ENCODE results near the gene MAP3K4. TPM values are rescaled to one million over a fixed set of nuclear protein-coding genes. Genes with fewer than 3 reads are reported as not detected.

Gene MAP3K4
- total RNA-seq, 3 donors from 2014 or later, result 32.8 to 58.3 (median 34.7) TPM

DNA sequence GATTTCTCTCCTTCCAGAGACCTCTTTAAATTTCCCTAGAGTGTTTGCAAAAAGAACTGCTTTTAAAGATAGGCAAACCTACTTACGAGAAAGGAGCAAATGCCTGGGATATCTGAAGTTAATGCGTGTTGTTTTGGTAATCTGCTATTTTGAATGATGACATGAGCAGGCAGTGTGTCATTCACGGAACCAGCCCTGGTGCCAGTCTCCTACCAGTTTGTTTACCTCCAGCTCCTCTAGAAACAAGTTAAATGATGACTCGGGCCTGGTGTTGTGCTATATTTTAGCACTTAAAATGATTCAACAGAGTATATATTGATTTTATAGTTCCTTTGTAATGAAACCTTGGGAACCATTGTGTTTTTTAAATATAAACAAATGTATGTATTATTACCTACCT is 41.1 kb upstream of the MAP3K4 start:
- H3K4me1 ChIP-seq (ENCODE audit: low read depth), result no peaks in the 10 kb centered on the region
- no peak for DNase-seq
- H3K9me3 ChIP-seq, result no peaks in the 10 kb centered on the region
- TF ChIP-seq CTCF (IDR thresholded peaks at IDR 0.05), result no peak
- intact Hi-C loops (cut with DNase I, micrococcal nuclease), result no loop called here
- no peaks in the 10 kb centered on the region for H3K36me3 ChIP-seq (ENCODE audit: low read depth)
- H3K4me3 ChIP-seq, result no peak overlapping the region
- no peak for ATAC-seq

- no peak for DNase-seq
- no peak for ATAC-seq
- H3K4me1 ChIP-seq (ENCODE audit: low read depth), result no peaks in the 10 kb centered on the region
- no peaks in the 10 kb centered on the region for H3K9me3 ChIP-seq
- H3K36me3 ChIP-seq (ENCODE audit: low read depth), result no peaks in the 10 kb centered on the region
- H3K4me3 ChIP-seq, result no peak overlapping the region
- no peak for TF ChIP-seq CTCF (IDR thresholded peaks at IDR 0.05)
- intact Hi-C loops (cut with DNase I, micrococcal nuclease), result no loop called here
Measured at GRCh38 chr6:160951187-160952030, 40.2 kb upstream of the MAP3K4 start.

DNA sequence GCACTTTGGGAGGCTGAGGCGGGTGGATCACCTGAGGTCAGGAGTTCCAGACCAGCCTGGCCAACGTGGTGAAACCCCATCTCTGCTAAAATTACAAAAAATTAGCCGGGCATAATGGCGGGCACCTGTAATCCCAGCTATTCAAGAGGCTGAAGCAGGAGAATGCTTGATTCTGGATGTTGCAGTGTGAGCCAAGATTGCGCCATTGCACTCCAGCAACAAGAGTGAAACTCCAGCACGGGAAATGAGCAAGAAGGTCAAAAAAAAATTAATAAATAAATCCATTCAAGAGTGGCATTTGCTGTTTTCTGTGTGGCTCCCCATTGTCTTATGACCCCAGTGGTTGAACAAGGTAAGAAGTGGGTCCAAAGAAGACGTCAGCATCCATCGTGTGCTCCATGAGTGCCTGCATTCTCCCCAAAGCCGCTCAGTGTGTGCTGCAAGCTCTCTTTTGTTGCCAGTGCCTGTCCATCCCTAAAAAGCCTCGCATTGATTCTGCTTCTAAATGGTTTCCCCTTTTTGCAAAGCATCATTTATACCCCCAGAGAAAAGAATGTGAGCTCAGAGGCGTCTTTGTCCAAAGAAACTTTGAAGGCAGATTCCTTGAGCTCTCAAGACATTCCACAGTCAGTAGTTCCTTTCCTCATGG is 38.8 kb upstream of the MAP3K4 start:
- H3K36me3 ChIP-seq (ENCODE audit: low read depth), result no peaks in the 10 kb centered on the region
- no peaks in the 10 kb centered on the region for H3K9me3 ChIP-seq
- no peak for DNase-seq
- TF ChIP-seq CTCF (IDR thresholded peaks at IDR 0.05), result no peak
- ATAC-seq, result no peak
- H3K4me3 ChIP-seq, result no peak overlapping the region
- intact Hi-C loops (cut with DNase I, micrococcal nuclease), result no loop called here
- H3K4me1 ChIP-seq (ENCODE audit: low read depth), result no peaks in the 10 kb centered on the region

DNA sequence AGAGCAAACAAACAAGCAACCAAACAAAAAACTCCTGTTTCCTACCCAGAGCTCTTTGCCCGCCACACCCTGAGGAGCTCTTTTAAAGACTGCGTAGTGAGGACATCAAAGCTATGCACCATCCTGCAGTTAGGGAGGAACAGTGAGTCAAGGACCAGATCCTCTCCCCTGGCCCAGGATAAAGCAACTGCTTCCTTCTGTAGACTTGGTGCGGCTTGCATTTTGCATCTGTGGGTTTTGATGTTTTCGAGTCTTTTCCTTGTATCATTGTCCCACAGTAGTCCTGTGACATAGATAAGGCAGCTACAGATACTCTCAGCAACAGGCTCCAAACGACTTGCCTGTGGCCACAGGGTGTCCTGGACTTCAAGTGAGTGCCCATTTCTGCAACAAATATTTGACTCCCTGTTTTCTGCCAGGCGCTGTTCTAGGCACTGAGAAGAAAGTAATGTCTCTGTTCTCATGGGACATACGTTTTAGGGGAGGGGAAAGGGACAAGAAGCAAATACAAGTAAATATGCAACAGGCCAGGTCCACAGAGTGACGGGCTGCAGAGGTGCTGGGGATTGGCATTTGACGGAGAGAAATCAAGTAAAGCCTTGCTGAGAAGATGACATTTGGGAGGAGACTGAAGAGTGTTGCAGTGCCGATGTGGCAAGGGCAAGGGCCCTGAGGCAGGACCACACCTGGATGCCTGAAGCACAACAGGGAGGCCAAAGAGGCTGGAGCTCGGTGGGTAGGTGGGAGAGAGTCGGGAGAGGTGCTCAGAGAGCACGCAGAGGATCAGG is 35.9 kb upstream of the MAP3K4 start:
- no peak for DNase-seq
- Histone ChIP-seq H3K36me3 (ENCODE audit: low read depth) (no peaks in the 10 kb centered on the region), H3K4me3 (no peak overlapping the region), H3K4me1 (ENCODE audit: low read depth) (no peaks in the 10 kb centered on the region), H3K9me3 (no peaks in the 10 kb centered on the region)
- intact Hi-C loops (cut with DNase I, micrococcal nuclease), result no loop called here
- TF ChIP-seq CTCF (IDR thresholded peaks at IDR 0.05), result no peak
- ATAC-seq, result no peak

GRCh38 chr6:160956300-160957035 is 35.1 kb upstream of the MAP3K4 start:
- intact Hi-C loops (cut with DNase I, micrococcal nuclease), result no loop called here

More at GRCh38 chr6:160956300-160957035, 35.1 kb upstream of the MAP3K4 start:
- Histone ChIP-seq H3K4me3 (no peak overlapping the region), H3K4me1 (ENCODE audit: low read depth) (no peaks in the 10 kb centered on the region), H3K9me3 (no peaks in the 10 kb centered on the region), H3K36me3 (ENCODE audit: low read depth) (no peaks in the 10 kb centered on the region)
- no peak for TF ChIP-seq CTCF (IDR thresholded peaks at IDR 0.05)
- DNase-seq (no peak), ATAC-seq (no peak)
